Liver (tissue), 9 donors: ENCODE results near the gene C8G. TPM values are rescaled to one million over a fixed set of nuclear protein-coding genes. Genes with fewer than 3 reads are reported as not detected.
A peak's percentile ranks its signal among the peaks of the same experiment; 100 is the strongest.

Source experiments
- DNase-seq: peaks from one replicate; pipeline ENCODE4 v3.0.0-alpha.2; 2017; ENCODE audit warnings: low spot score
- H3K27ac ChIP-seq, 2 donors: one replicate each; pipeline ENCODE4 v1.7.0; 2013; ENCODE audit warnings: inconsistent platforms in 2 of 2, low read length in 2 of 2, control low read depth in 1 of 2, low read depth in 1 of 2, mild to moderate bottlenecking in 1 of 2
- H3K27me3 ChIP-seq, 4 donors: one replicate each; pipeline versions ENCODE4 v1.6.1 to v1.7.0; 2013; ENCODE audit warnings: low read length in 3 of 4, inconsistent platforms in 1 of 4, mild to moderate bottlenecking in 1 of 4, moderate library complexity in 1 of 4; ENCODE audit not compliant: control insufficient read depth in 4 of 4, insufficient read depth in 4 of 4
- H3K36me3 ChIP-seq, 4 donors: one replicate each; pipeline versions ENCODE4 v1.6.1 to v1.7.0; 2013; ENCODE audit warnings: low read length in 3 of 4, mild to moderate bottlenecking in 3 of 4, low read depth in 1 of 4, moderate library complexity in 1 of 4; ENCODE audit not compliant: control insufficient read depth in 4 of 4, insufficient read depth in 3 of 4
- H3K4me1 ChIP-seq, 4 donors: one replicate each; pipeline versions ENCODE4 v1.6.1 to v1.7.0; 2013; ENCODE audit warnings: low read length in 3 of 4, mild to moderate bottlenecking in 3 of 4, moderate library complexity in 1 of 4; ENCODE audit not compliant: control insufficient read depth in 4 of 4, insufficient read depth in 4 of 4
- H3K4me3 ChIP-seq, 3 donors: one replicate each; pipeline versions ENCODE4 v1.6.1 to v1.7.0; 2013; ENCODE audit warnings: low read length in 3 of 3, control low read depth in 1 of 3, low read depth in 1 of 3, mild to moderate bottlenecking in 1 of 3
- H3K9ac ChIP-seq, 2 donors: one replicate each; pipeline ENCODE4 v1.7.0; 2013; ENCODE audit warnings: low read length in 2 of 2, mild to moderate bottlenecking in 2 of 2, moderate library complexity in 2 of 2, control low read depth in 1 of 2, low read depth in 1 of 2
- H3K9me3 ChIP-seq, 4 donors: one replicate each; pipeline versions ENCODE4 v1.6.1 to v1.7.0; 2013; ENCODE audit warnings: low read length in 3 of 4; ENCODE audit not compliant: control insufficient read depth in 4 of 4
- CTCF ChIP-seq: fragments of 150-350 bp; IDR thresholded peaks from 2 replicates; pipeline ENCODE4 v1.5.1; 2017; ENCODE audit warnings: improper control_type of control experiment, low read depth, low read length; ENCODE audit not compliant: missing input control
- EGR1 ChIP-seq, 2 donors: IDR thresholded peaks; 2 replicates each; pipeline ENCODE4 v1.6.1; 2016 to 2018; ENCODE audit warnings: antibody characterized with exemption in 2 of 2, low read depth in 2 of 2
- FOXA1 ChIP-seq: IDR thresholded peaks from 2 replicates; pipeline ENCODE4 v1.6.1; 2016; ENCODE audit warnings: antibody characterized with exemption
- FOXA2 ChIP-seq: IDR thresholded peaks from 2 replicates; pipeline ENCODE4 v1.6.1; 2016; ENCODE audit warnings: antibody characterized with exemption
- GABPA ChIP-seq, 2 donors: IDR thresholded peaks in 1 of 2; conservative IDR thresholded peaks in 1 of 2; 2 replicates each; pipeline ENCODE4 v1.6.1; 2016; ENCODE audit warnings: antibody characterized with exemption in 2 of 2, mild to moderate bottlenecking in 1 of 2, moderate library complexity in 1 of 2
- HNF4G ChIP-seq: IDR thresholded peaks from 2 replicates; pipeline ENCODE4 v1.6.1; 2016; ENCODE audit warnings: antibody characterized with exemption
- JUND ChIP-seq, 2 donors: IDR thresholded peaks; 2 replicates each; pipeline ENCODE4 v1.6.1; 2016; ENCODE audit warnings: antibody characterized with exemption in 2 of 2
- MAX ChIP-seq: IDR thresholded peaks from 2 replicates; pipeline ENCODE4 v1.6.1; 2016; ENCODE audit warnings: antibody characterized with exemption
- RAD21 ChIP-seq, 2 donors: IDR thresholded peaks; 2 replicates each; pipeline ENCODE4 v1.6.1; 2016; ENCODE audit warnings: antibody characterized with exemption in 2 of 2, mild to moderate bottlenecking in 2 of 2
- REST ChIP-seq: IDR thresholded peaks from 2 replicates; pipeline ENCODE4 v1.6.1; 2016; ENCODE audit warnings: antibody characterized with exemption, mild to moderate bottlenecking
- RXRA ChIP-seq, 2 donors: IDR thresholded peaks; 2 replicates each; pipeline ENCODE4 v1.6.1; 2017 to 2018; ENCODE audit warnings: antibody characterized with exemption in 2 of 2, mild to moderate bottlenecking in 1 of 2
- SP1 ChIP-seq: IDR thresholded peaks from 2 replicates; pipeline ENCODE4 v1.6.1; 2018; ENCODE audit warnings: antibody characterized with exemption, mild to moderate bottlenecking
- TAF1 ChIP-seq: conservative IDR thresholded peaks from 2 replicates; pipeline ENCODE4 v1.6.1; 2016; ENCODE audit warnings: antibody characterized with exemption, mild to moderate bottlenecking
- YY1 ChIP-seq: IDR thresholded peaks from 2 replicates; pipeline ENCODE4 v1.6.1; 2016; ENCODE audit warnings: antibody characterized with exemption, mild to moderate bottlenecking
- WGBS: extraction: QIAGEN DNeasy Blood & Tissue Kit; methylation state at CpG from one replicate; pipeline ENCODE4 v1.1.7; 2013; 5-methylcytosine and 5-hydroxymethylcytosine counted together
- polyA plus RNA-seq, 2 donors: library from polyadenylated mRNA; stranded (reverse) in 1 of 2; unstranded in 1 of 2; fragments of 200-250 nt in 1 of 2; fragments of >200 nt in 1 of 2; fragmentation: Nextera tagmentation in 1 of 2; extraction: Ambion mirVana in 1 of 2; gene quantifications; one replicate each; pipeline versions ENCODE4 v1.2.1 to v1.2.3, GENCODE V29; 2013 to 2015
- total RNA-seq, 2 donors: library from RNA; depleted of rRNA; stranded (reverse); fragments of >200 nt; gene quantifications; one replicate each; pipeline ENCODE4 v1.2.3, GENCODE V29; 2014
- TF ChIP-seq, protein P1 (sequence below): IDR thresholded peaks from 2 replicates; pipeline ENCODE4 v1.6.1; 2016; ENCODE audit warnings: antibody characterized with exemption
- TF ChIP-seq, protein P2 (sequence below): IDR thresholded peaks from 2 replicates; pipeline ENCODE4 v1.6.1; 2016; ENCODE audit warnings: antibody characterized with exemption
- donor health status: healthy.
- donor health status: healthy.
- donor health status: healthy.
- donor health status: healthy.
- donor health status: healthy.

The C8G gene
- total and polyA plus RNA-seq, 4 donors, result 25.1 to 1,117 (median 607) TPM

DNA sequence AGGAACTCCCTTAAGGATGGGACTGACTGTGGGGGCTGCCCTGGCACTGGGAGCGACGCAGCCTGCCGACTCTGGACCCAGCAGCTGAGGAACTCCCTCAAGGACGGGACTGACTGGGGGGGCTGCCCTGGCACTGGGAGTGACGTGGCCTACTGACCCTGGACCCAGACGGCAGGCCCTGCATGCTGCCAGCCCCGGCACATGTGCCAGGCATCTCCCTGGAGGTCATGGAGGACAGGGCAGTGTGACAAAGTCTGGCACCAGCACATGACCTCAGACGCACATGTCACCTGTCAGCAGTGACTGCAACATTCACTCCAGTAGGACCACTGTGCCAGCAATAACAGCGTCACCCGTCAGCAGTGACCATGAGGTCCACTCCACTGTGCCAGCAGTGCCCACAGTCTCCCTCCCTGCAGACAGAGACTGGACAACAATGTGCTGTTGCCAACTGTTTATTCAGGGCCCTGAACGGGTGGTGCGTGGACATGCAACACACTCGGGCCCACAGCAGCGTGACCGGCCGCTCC is 5.0 kb upstream of the C8G start (continued):
- TF ChIP-seq REST (peak; percentile 81), FOXA1 (peak; percentile 76), JUND (IDR thresholded peaks at IDR 0.05) (peak; percentile 70 to 74), TAF1 (peak; percentile 16), FOXA2 (peak; percentile 80)

DNA sequence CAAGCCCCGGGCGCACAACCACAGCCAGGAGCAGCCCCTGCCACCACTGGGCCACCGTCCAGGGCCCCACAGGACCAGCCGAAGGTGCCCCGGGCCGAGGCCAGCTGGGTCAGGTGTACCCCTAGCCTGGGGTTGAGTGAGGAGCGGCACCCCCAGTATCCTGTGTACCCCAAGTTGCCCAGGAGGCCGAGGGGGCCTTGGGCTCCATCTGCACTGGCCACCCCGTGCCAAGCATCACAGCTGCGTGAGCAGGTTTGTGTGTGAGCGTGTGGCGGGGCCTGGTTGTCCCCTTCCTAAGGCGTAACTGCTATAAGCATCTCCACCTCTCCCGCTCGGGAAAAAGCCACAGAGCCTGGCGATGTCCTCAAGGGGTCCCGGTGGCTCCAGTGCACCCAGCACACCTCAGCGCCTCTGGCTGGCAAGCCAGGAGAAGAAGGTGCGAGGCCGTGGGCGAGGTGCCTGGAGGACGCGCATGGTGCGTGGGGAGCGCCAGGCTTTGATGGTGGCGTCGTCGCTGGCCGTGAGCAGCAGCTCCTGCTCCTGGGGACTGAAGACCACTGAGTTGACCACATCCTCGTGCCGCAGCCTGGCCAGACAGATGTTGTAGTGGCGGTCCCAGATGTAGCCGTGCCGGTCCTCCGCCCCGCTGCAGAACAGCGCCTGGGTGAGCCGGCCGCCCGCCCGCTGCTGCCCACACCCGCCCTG is 4.4 kb upstream of the C8G start:
- Histone ChIP-seq H3K9ac (no peak overlapping the region), H3K27me3 (no peaks in the 10 kb centered on the region), H3K36me3 (peaks cover 0 to 14% (median 9%) of the 10 kb centered on the region in 4 donors), H3K4me3 (no peak overlapping the region), H3K27ac (peak overlapping the region; percentile 82 to 90), H3K9me3 (no peaks in the 10 kb centered on the region), H3K4me1 (peaks cover 21 to 61% (median 40%) of the 10 kb centered on the region in 4 donors)
- 85% methylated on average over 42 of the region's 42 CpGs for WGBS
- TF ChIP-seq YY1, result no peak
- no peak for TF ChIP-seq RXRA (IDR thresholded peaks at IDR 0.05)
- no peak for TF ChIP-seq HNF4G
- no peak for DNase-seq

- peaks cover 0 to 14% (median 9%) of the 10 kb centered on the region in 4 donors for H3K36me3 ChIP-seq
- 94% methylated on average over 55 of the region's 55 CpGs for WGBS
- peaks cover 21 to 68% (median 41%) of the 10 kb centered on the region in 4 donors for H3K4me1 ChIP-seq
- H3K9ac ChIP-seq, result no peak overlapping the region
- H3K27me3 ChIP-seq, result no peaks in the 10 kb centered on the region
- DNase-seq, result no peak
- peak overlapping the region; percentile 82 to 90 for H3K27ac ChIP-seq
- no peak overlapping the region for H3K4me3 ChIP-seq
- H3K9me3 ChIP-seq, result no peaks in the 10 kb centered on the region
- TF ChIP-seq HNF4G, result no peak
- no peak for TF ChIP-seq RAD21 (IDR thresholded peaks at IDR 0.05)
- no peak for TF ChIP-seq FOXA2
- no peak for TF ChIP-seq TAF1
- no peak for TF ChIP-seq JUND (IDR thresholded peaks at IDR 0.05)
- no peak for TF ChIP-seq EGR1 (IDR thresholded peaks at IDR 0.05; ENCODE audit: low read depth in 2 of 2)
- TF ChIP-seq, protein P1, sequence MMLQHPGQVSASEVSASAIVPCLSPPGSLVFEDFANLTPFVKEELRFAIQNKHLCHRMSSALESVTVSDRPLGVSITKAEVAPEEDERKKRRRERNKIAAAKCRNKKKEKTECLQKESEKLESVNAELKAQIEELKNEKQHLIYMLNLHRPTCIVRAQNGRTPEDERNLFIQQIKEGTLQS, result no peak
- TF ChIP-seq SP1, result no peak
- no peak for TF ChIP-seq MAX
- no peak for TF ChIP-seq FOXA1
- no peak for TF ChIP-seq CTCF
- no peak for TF ChIP-seq GABPA (IDR thresholded peaks at IDR 0.05 in 1 of 2, conservative IDR thresholded peaks at IDR 0.05 in 1 of 2)
- TF ChIP-seq, protein P2, sequence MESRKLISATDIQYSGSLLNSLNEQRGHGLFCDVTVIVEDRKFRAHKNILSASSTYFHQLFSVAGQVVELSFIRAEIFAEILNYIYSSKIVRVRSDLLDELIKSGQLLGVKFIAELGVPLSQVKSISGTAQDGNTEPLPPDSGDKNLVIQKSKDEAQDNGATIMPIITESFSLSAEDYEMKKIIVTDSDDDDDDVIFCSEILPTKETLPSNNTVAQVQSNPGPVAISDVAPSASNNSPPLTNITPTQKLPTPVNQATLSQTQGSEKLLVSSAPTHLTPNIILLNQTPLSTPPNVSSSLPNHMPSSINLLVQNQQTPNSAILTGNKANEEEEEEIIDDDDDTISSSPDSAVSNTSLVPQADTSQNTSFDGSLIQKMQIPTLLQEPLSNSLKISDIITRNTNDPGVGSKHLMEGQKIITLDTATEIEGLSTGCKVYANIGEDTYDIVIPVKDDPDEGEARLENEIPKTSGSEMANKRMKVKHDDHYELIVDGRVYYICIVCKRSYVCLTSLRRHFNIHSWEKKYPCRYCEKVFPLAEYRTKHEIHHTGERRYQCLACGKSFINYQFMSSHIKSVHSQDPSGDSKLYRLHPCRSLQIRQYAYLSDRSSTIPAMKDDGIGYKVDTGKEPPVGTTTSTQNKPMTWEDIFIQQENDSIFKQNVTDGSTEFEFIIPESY, result no peak
- TF ChIP-seq YY1, result no peak
Observed at GRCh38 chr9:136941231-136942111, 3.6 kb upstream of the C8G start.
